CD4-positive, alpha-beta T cell treated with Interleukin-10 for 1 hour (primary cell): Measurements from ENCODE around the gene MCU.
"Not testable (repeated sequence)": the region's sequence is repeated elsewhere in the genome, so short reads cannot be mapped to it uniquely, and the experiment has no call there.

Source experiments
- DNase-seq: peaks from one replicate; pipeline ENCODE4 v3.0.0-alpha.2; 2020

MCU gene

GRCh38 chr10:72850861-72851260 is 158.9 kb downstream of the MCU start:
- DNase-seq: no peak

DNA sequence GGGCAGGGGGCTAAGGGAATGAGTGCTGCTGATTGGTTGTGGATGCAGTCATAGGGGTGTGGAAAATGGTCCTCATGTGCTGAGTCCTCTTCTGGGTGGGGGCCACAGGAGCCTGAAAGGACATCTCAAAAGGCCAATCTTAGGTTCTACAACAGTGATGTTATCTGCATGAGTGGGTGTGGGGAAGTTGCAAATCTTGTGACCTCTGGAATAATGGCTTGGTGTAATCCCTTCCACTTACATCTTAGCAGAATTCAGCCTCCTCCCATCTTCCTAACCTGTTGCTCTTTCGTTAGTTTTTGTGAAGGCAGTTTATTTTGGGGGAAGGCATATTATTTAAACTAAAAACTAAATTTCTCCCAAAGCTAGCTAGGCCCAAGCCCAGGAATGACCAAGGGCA is 159.6 kb downstream of the MCU start:
- DNase-seq: no peak

DNA sequence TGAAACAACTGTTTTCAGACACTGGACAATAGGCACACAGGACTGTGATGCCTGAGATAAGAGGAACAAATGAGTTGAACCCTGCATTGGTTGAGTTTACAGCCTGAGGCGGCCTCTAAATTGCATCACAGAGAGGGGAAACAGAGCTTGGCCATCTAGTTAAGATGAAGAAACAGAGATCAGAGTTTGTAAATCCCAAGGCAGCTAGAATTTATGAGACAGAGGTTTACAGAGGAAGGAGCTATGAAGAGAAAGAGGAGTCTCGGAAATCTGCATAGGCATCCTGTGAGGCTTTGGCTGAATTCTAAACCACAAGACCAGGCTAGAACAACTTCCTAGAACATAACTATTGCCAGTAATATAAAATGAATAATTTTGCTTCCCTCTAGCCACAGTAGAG is 160.6 kb downstream of the MCU start:
- no peak for DNase-seq

GRCh38 chr10:72855129-72855528 is 163.2 kb downstream of the MCU start:
- no peak for DNase-seq

- no peak for DNase-seq
These were observed 163.8 kb downstream of the MCU start for GRCh38 chr10:72855790-72856189.

DNA sequence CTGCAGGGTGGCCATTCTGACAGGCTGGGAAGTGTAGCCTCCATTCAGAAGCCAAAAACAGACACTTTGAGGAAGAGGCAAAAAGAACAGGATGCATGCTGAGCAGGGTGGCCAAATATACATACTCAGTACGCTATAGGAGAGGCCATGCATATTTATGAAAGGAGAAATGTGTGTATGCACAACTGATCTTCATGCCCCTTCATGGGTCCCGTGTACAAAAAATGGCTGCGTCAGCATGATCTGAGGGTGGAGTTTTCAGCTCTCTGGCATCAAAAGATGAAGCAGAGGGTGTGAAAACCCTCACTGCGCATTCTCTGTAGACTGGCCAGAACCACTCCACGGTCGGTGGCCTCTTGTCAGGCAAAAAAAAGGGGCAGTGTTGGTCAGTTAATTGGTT is 166.1 kb downstream of the MCU start:
- no peak for DNase-seq

GRCh38 chr10:72862957-72863356 is 171.0 kb downstream of the MCU start:
- DNase-seq: no peak

- peak; percentile 45 for DNase-seq
These were observed 183.5 kb downstream of the MCU start for GRCh38 chr10:72875250-72876055.

DNA sequence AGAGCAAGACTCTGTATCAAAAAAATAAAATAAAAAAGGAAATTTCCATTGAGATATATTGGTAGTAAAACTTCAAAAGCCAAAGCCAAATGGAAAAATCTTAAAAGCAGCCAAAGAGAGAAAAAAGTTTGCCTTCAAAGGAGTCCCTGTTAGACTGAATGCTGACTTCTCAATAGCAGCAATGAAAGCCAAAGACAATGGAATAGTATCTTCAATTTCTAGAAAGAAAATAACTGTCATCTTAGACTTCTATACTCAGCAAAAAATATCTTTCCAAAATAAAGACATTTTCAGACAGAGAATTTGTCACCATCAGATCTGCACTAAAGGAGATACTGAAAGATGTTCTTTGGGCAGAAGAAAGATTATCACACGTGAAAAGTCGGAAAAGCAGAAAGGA is 187.3 kb downstream of the MCU start:
- DNase-seq: no peak

DNA sequence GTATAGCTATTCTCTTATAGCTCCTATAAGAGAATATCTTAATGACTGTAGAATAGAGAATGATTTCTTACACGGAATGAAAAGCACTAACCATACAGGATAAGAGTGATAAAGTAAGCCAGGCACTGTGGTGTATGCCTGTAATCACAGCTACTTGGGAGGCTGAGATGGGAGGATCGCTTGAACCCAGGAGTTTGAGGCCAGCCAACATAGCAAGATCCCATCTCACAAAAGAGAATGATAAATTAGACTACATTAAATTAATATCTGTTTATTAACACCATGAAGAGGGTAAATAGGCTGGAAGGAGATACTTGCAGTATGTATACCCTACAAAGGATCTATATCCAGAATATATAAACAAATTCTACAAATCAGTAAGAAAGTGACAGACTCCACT is 189.3 kb downstream of the MCU start:
- DNase-seq: no peak

- DNase-seq: no peak
These were observed 191.9 kb downstream of the MCU start for GRCh38 chr10:72883861-72884260.

DNA sequence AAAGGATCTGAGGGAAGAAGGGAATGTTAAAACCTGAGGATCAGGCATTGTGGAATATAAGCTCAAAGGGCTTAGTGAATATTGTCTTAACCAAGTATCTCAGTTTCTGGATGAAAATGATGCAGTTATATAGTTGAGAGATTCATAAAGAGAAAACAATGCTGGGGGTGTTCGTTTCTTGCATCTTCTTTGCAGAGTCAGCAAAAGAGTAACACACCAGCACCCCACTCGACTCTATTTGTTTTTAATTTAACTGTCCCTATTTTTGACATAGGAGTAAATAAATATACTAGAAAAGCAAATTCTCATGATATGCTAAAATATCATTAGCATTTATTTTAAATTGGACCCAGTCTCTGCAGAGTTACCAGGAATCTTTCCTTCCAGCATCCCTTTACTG is 194.0 kb downstream of the MCU start:
- DNase-seq: no peak

GRCh38 chr10:72886621-72887020 is 194.7 kb downstream of the MCU start:
- no peak for DNase-seq

DNA sequence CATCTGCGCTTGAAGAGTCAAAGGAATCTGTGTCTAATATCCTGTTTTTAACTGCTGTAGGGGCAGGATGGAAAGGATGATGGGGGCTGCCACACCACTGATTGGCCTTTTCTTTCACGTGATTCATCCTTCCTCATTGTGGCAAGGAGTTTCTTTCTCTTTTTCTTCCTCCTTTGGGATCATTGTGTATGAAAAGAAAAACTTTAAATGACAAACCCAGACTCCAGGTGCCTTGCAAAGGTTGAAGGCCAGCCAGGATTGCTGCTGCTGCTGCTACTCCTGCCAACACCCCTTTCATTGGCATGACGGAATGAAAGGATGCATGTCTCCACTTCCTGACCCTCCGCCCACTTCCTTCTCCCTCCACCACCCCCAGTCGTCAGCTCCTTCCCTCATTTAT is 195.1 kb downstream of the MCU start:
- DNase-seq: no peak

- no peak for DNase-seq
These were observed 196.3 kb downstream of the MCU start for GRCh38 chr10:72888151-72888638.

DNA sequence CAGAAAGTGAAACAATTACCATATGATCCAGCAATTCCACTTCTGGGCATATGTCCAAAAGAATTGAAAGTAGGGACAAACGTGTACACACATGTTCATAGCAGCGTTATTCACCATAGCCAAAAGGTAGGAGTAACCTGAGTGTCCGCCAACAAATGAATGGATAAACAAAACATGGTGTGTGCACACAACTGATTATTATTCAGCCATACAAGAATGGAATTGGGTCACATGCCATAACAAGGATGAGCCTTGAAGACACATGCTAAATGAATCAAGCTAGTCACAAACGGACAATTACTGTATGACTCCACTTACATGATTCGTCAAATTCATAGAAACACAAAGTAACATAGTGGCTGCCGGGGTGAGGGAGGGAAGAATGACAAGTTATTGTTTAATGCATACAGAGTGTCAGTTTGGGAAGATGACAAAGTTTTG is 197.5 kb downstream of the MCU start:
- DNase-seq: no peak

DNA sequence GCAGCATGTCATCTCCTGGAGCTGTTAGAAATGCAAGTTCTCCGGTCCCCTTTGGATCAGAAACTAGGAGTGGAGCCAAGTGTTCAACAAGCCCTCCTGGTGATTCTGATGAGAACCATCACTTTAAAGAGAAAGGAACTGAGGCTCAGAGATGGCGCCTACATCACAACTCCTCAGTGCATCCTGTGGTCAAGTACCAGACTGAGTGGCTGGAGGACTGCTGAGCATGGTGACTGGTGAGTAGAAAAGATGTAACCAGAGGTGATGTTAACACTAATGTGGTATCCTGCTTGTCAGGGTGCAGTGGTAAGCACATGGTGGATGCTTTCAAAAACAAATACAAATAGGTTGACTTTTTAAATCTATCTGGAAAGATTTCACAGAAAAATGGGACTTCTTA is 198.1 kb downstream of the MCU start:
- no peak for DNase-seq

DNA sequence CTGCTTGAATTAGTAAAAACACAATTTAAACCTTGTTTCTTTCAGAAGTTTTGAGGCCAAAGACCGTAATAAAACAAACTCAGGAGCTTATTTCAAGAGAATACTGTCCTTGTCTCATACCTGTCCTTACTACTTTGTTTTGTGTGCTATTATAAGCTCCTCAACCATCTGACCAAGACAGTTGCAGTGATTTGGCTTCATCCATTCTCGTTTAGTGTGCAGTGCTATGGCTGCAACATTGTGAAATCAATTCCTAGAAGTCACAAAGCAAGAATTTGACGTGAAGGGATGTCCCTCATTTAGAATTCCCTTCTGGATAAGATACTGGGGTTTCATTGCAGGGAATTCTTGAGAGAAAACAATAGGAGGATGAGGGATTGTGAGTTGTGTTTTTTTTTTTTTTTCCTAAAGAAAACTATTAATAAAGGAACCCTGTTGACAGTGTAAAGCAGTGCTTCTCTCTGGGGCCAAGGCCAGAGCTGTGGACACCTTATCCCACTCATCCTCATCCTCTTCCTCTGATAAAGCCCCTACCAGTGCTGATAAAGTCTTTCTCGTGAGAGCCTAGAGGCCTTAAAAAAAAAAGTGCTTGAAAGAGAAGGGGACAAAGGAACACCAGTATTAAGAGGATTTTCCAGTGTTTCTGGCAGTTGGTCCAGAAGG is 201.3 kb downstream of the MCU start, which contains the start of gene OIT3:
Gene OIT3, plus strand, starts transcription at position 604 of the 663 bp plus-strand sequence. CDS start 60 bp downstream, outside the sequence.
- DNase-seq: no peak

DNA sequence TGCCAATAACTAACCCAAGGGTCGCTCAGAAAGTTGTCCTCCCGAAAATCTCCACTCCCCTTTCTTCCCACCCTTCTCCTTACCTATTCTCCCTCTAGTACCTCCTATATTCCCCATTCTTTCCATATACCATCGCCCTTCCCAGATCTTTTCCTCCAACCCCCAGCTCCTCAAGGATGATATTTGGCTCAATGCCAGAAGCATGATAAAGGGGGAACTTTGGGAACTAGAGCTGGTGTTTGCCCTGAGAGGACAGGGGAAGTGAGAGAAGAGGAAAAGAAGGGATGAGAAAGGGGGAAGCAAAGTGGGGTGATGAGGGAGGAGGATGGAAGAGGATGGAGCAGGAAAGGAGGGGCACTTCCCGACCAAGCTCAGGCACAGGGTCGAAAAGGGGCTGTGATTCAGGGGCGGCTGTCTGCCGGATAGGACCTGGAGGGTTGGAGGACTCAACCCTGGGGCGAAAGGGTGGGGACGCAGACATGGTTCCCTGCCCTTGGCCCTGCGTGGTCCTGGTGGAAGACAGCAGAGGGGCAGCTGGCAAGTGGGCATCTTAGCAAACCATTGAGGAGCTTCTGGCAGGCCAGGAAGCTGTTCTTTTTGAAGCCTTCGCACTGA is 203.4 kb downstream of the MCU start:
- DNase-seq: no peak

DNA sequence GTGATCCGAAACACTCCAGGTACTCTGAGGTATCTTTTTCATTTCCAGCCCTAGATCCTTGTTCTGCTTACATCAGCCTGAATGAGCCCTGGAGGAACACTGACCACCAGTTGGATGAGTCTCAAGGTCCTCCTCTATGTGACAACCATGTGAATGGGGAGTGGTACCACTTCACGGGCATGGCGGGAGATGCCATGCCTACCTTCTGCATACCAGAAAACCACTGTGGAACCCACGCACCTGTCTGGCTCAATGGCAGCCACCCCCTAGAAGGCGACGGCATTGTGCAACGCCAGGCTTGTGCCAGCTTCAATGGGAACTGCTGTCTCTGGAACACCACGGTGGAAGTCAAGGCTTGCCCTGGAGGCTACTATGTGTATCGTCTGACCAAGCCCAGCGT is 206.7 kb downstream of the MCU start:
- no peak for DNase-seq

DNA sequence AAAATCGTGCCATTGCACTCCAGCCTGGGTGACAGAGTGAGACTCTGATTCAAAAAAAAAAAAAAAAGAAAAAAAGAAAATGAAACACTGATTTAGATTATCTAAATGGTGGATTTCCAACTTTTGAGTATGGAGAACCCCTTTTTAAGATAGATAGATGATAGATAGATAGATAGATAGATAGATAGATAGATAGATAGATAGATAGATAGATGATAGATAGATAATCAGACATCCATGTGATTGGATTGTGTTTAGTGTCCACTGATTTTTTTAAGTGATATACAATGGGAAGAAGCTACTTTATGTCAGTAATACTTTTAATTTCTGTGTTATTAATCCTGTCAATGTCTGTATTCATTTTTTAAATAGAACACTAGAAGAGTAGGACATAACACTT is 207.6 kb downstream of the MCU start:
- DNase-seq: no peak

GRCh38 chr10:72903941-72904446 is 212.1 kb downstream of the MCU start:
- DNase-seq: not testable (repeated sequence)

DNA sequence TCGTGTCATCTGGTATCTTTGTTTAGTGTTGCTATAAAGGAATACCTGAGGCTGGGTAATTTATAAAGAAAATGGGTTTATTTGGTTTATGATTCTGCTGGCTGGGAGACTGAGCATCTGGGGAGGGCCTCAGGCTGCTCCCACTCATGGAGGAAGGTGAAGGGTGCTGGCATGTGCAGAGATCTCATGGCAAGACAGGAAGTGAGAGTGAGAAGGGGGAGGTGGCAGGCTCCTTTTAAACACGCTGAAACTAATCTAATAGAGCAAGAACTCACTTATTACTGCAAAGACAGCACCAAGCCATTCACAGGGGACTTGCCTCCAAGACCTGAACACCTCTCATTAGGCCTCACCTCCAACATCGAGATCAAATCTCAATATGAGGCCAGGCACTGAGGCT is 212.9 kb downstream of the MCU start:
- DNase-seq: no peak

- DNase-seq: no peak
These were observed 214.5 kb downstream of the MCU start for GRCh38 chr10:72906446-72906845.
